ENCODE data around the gene SH2D1B.

- TF ChIP-seq CTCF (IDR thresholded peaks at IDR 0.05), result no peak
- TF ChIP-seq EZH2 (IDR thresholded peaks at IDR 0.05; ENCODE audit: borderline replicate concordance, insufficient read depth, low read depth, low read length, poor library complexity, severe bottlenecking), result no peak
Measured at GRCh38 chr1:162420120-162420519, 8.2 kb upstream of the SH2D1B start.

Data from B cell (primary cell).